Neural progenitor cell (in vitro differentiated cells): ENCODE data around the gene NPHP4. TPM values are rescaled to one million over a fixed set of nuclear protein-coding genes. Genes with fewer than 3 reads are reported as not detected.

Experiments used
- DNase-seq: peaks from one replicate; pipeline ENCODE4 v3.0.0-alpha.2; 2016; ENCODE audit warnings: low spot score
- H2AFZ ChIP-seq: fragments of 200-600 bp; sonication (generic); replicated peaks from 2 replicates; pipeline ENCODE4 v1.6.1; 2016; ENCODE audit warnings: antibody characterized with exemption
- H3F3A ChIP-seq: fragments of 200-600 bp; sonication (generic); 2 replicates; pipeline ENCODE4 v1.6.1; 2016; ENCODE audit warnings: antibody characterized with exemption, low read depth
- H3K27ac ChIP-seq: fragments of 200-600 bp; sonication (generic); 2 replicates; pipeline ENCODE4 v1.5.1; 2016; ENCODE audit warnings: mild to moderate bottlenecking
- H3K27me3 ChIP-seq: fragments of 200-600 bp; sonication (generic); 2 replicates; pipeline ENCODE4 v1.6.1; 2016; ENCODE audit warnings: mild to moderate bottlenecking, moderate library complexity
- H3K36me3 ChIP-seq: fragments of 200-600 bp; sonication (generic); 2 replicates; pipeline ENCODE4 v1.5.1; 2016
- H3K4me1 ChIP-seq: fragments of 200-600 bp; sonication (generic); 2 replicates; pipeline ENCODE4 v1.6.1; 2016; ENCODE audit warnings: mixed run types
- H3K4me2 ChIP-seq: fragments of 200-600 bp; sonication (generic); 2 replicates; pipeline ENCODE4 v1.6.1; 2016
- H3K4me3 ChIP-seq: fragments of 200-600 bp; sonication (generic); 2 replicates; pipeline ENCODE4 v1.5.1; 2016
- H3K79me2 ChIP-seq: fragments of 200-600 bp; sonication (generic); 2 replicates; pipeline ENCODE4 v1.6.1; 2016; ENCODE audit warnings: low read depth
- H3K9ac ChIP-seq: fragments of 200-600 bp; sonication (generic); 2 replicates; pipeline ENCODE4 v1.6.1; 2016
- H3K9me3 ChIP-seq: fragments of 200-600 bp; sonication (generic); 2 replicates; pipeline ENCODE4 v1.5.1; 2016; ENCODE audit warnings: low read depth
- H4K20me1 ChIP-seq: fragments of 200-600 bp; sonication (generic); 2 replicates; pipeline ENCODE4 v1.6.1; 2016; ENCODE audit warnings: low read depth
- H3K27ac Mint-ChIP-seq: 3 replicates; pipeline ENCODE4 v1.8.0; 2021; ENCODE audit warnings: mixed read lengths
- H3K27me3 Mint-ChIP-seq: 2 replicates; pipeline ENCODE4 v1.8.0; 2022; ENCODE audit warnings: low read depth, mild to moderate bottlenecking, inconsistent platforms, moderate library complexity, mixed read lengths; ENCODE audit not compliant: insufficient read depth
- H3K36me3 Mint-ChIP-seq: 3 replicates; pipeline ENCODE4 v1.8.0; 2021; ENCODE audit warnings: mixed read lengths
- H3K4me1 Mint-ChIP-seq: 3 replicates; pipeline ENCODE4 v1.8.0; 2021; ENCODE audit warnings: mixed read lengths
- H3K4me3 Mint-ChIP-seq: 3 replicates; pipeline ENCODE4 v1.8.0; 2021; ENCODE audit warnings: mild to moderate bottlenecking, moderate library complexity, mixed read lengths
- H3K9me3 Mint-ChIP-seq: 3 replicates; pipeline ENCODE4 v1.8.0; 2020; ENCODE audit warnings: mixed read lengths
- CTCF ChIP-seq: fragments of 200-600 bp; sonication (generic); IDR thresholded peaks from 2 replicates; pipeline ENCODE4 v1.5.1; 2017; ENCODE audit warnings: antibody characterized with exemption, mild to moderate bottlenecking
- EZH2 ChIP-seq: fragments of 200-600 bp; sonication (generic); IDR thresholded peaks from 2 replicates; pipeline ENCODE4 v1.6.1; 2017; ENCODE audit warnings: antibody characterized with exemption, mild to moderate bottlenecking, moderate library complexity
- EZH2phosphoT487 ChIP-seq: fragments of 200-600 bp; sonication (generic); IDR thresholded peaks from 2 replicates; pipeline ENCODE4 v1.6.1; 2017; ENCODE audit warnings: antibody characterized with exemption
- total RNA-seq: library from RNA; depleted of rRNA; stranded (reverse); fragments of >200 nt; gene quantifications from 2 replicates; pipeline ENCODE4 v1.2.3, GENCODE V29; 2015; ENCODE audit warnings: low replicate concordance

NPHP4 gene
- total RNA-seq, 1 donor from 2014 or later = 8.9 TPM

GRCh38 chr1:5887349-5887970, 104.8 kb downstream of the NPHP4 start:
- H3F3A ChIP-seq = no peaks in the 10 kb centered on the region
- peaks cover 19% of the 10 kb centered on the region for H3K27me3 Mint-ChIP-seq
- TF ChIP-seq CTCF (no peak), EZH2phosphoT487 (no peak), EZH2 (no peak)
- no peak overlapping the region for H3K4me3 Mint-ChIP-seq
- peaks cover 7% of the 10 kb centered on the region for H3K4me1 ChIP-seq
- H3K9me3 Mint-ChIP-seq = no peaks in the 10 kb centered on the region
- H3K27ac ChIP-seq = no peak overlapping the region
- no peaks in the 10 kb centered on the region for H3K27me3 ChIP-seq
- no peaks in the 10 kb centered on the region for H3K9me3 ChIP-seq
- no peak for DNase-seq
- no peak overlapping the region for H2AFZ ChIP-seq
- no peak overlapping the region for H3K9ac ChIP-seq
- no peaks in the 10 kb centered on the region for H3K36me3 ChIP-seq
- no peaks in the 10 kb centered on the region for H3K79me2 ChIP-seq
- H3K27ac Mint-ChIP-seq = peak overlapping the region; percentile 82
- H3K4me2 ChIP-seq = no peak overlapping the region
- peaks cover 31% of the 10 kb centered on the region for H3K36me3 Mint-ChIP-seq
- no peak overlapping the region for H3K4me3 ChIP-seq
- peaks cover 29% of the 10 kb centered on the region for H3K4me1 Mint-ChIP-seq
- peaks cover 10% of the 10 kb centered on the region for H4K20me1 ChIP-seq

- H3K9ac ChIP-seq = no peak overlapping the region
- no peak overlapping the region for H3K4me3 ChIP-seq
- H3K4me1 ChIP-seq = peaks cover 7% of the 10 kb centered on the region
- H3K9me3 Mint-ChIP-seq = no peaks in the 10 kb centered on the region
- H3K27me3 ChIP-seq = no peaks in the 10 kb centered on the region
- H3K36me3 ChIP-seq = no peaks in the 10 kb centered on the region
- H3K27ac Mint-ChIP-seq = no peak overlapping the region
- no peaks in the 10 kb centered on the region for H3K79me2 ChIP-seq
- H3K36me3 Mint-ChIP-seq = peaks cover 33% of the 10 kb centered on the region
- H3K4me3 Mint-ChIP-seq = no peak overlapping the region
- H2AFZ ChIP-seq = no peak overlapping the region
- H3F3A ChIP-seq = no peaks in the 10 kb centered on the region
- H3K27me3 Mint-ChIP-seq = peaks cover 19% of the 10 kb centered on the region
- no peak for TF ChIP-seq EZH2phosphoT487
- TF ChIP-seq EZH2 = no peak
- TF ChIP-seq CTCF = no peak
- H3K27ac ChIP-seq = no peak overlapping the region
- peaks cover 10% of the 10 kb centered on the region for H4K20me1 ChIP-seq
- no peaks in the 10 kb centered on the region for H3K9me3 ChIP-seq
- DNase-seq = no peak
- H3K4me1 Mint-ChIP-seq = peaks cover 29% of the 10 kb centered on the region
- H3K4me2 ChIP-seq = no peak overlapping the region
Observed at GRCh38 chr1:5886541-5887348, 105.5 kb downstream of the NPHP4 start.

GRCh38 chr1:5886140-5886483, 106.1 kb downstream of the NPHP4 start:
- Histone ChIP-seq H3K4me3 (no peak overlapping the region), H4K20me1 (peaks cover 10% of the 10 kb centered on the region), H3K27ac (no peak overlapping the region), H3K36me3 (no peaks in the 10 kb centered on the region), H3K9me3 (no peaks in the 10 kb centered on the region), H3F3A (no peaks in the 10 kb centered on the region), H3K4me2 (no peak overlapping the region), H3K4me1 (peaks cover 7% of the 10 kb centered on the region), H3K9ac (no peak overlapping the region), H3K79me2 (no peaks in the 10 kb centered on the region), H2AFZ (no peak overlapping the region), H3K27me3 (no peaks in the 10 kb centered on the region)
- Mint-ChIP-seq H3K27me3 (peaks cover 19% of the 10 kb centered on the region), H3K4me3 (no peak overlapping the region), H3K27ac (no peak overlapping the region), H3K9me3 (no peaks in the 10 kb centered on the region), H3K36me3 (peaks cover 30% of the 10 kb centered on the region), H3K4me1 (peaks cover 29% of the 10 kb centered on the region)
- DNase-seq = no peak
- TF ChIP-seq EZH2phosphoT487 = no peak
- no peak for TF ChIP-seq CTCF
- TF ChIP-seq EZH2 = no peak
